Hepatic stellate cell (primary cell): ENCODE measurements around the gene SLC39A6.
"Not testable (repeated sequence)": the region's sequence is repeated elsewhere in the genome, so short reads cannot be mapped to it uniquely, and the experiment has no call there.

ENCODE experiments used
- DNase-seq: peaks from one replicate; pipeline ENCODE4 v3.0.0; 2011; ENCODE audit warnings: low spot score

The SLC39A6 gene, protein sequence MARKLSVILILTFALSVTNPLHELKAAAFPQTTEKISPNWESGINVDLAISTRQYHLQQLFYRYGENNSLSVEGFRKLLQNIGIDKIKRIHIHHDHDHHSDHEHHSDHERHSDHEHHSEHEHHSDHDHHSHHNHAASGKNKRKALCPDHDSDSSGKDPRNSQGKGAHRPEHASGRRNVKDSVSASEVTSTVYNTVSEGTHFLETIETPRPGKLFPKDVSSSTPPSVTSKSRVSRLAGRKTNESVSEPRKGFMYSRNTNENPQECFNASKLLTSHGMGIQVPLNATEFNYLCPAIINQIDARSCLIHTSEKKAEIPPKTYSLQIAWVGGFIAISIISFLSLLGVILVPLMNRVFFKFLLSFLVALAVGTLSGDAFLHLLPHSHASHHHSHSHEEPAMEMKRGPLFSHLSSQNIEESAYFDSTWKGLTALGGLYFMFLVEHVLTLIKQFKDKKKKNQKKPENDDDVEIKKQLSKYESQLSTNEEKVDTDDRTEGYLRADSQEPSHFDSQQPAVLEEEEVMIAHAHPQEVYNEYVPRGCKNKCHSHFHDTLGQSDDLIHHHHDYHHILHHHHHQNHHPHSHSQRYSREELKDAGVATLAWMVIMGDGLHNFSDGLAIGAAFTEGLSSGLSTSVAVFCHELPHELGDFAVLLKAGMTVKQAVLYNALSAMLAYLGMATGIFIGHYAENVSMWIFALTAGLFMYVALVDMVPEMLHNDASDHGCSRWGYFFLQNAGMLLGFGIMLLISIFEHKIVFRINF

DNA sequence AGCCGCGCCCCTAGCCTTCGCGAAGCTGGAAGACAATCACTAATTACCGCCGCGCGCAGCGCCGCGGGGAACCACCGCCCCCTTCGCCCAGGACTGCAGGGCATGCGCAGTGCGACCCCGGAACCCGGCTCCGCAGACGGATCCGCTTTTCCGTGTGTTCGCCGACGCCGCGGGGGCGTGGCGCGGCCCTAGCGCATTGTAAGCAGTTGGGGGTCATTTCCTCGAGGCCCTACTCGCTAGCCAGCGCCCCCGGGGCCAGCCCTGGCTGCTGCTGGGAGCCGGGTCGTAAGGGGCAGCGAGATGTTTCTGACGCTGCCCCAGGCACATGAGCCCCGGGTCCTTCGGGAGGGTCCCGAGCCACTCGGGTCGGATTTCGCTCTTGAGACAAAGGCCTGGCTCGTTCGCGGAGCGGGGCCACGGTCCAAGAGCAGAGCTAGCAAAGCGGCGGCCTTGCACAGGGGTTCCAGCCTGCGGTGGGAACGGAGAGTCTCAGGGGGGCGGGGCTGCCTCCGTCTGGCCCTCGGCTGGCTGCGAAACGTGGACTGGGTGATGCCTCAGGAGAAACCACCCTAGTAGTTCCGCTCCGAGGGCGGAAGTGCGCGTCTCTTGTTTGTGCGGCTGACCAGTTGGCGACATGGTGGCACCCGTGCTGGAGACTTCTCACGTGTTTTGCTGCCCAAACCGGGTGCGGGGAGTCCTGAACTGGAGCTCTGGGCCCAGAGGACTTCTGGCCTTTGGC lies at the start of gene SLC39A6, which contains the start of gene ELP2:
Gene SLC39A6, minus strand, starts transcription at position 41 of the 739 bp plus-strand sequence. CDS start 2,333 bp downstream, outside the sequence.
Gene ELP2, plus strand, starts transcription at position 600 of the 739 bp plus-strand sequence. Its CDS starts 35 bp downstream, at position 635.
- DNase-seq, result peak; percentile 96

DNA sequence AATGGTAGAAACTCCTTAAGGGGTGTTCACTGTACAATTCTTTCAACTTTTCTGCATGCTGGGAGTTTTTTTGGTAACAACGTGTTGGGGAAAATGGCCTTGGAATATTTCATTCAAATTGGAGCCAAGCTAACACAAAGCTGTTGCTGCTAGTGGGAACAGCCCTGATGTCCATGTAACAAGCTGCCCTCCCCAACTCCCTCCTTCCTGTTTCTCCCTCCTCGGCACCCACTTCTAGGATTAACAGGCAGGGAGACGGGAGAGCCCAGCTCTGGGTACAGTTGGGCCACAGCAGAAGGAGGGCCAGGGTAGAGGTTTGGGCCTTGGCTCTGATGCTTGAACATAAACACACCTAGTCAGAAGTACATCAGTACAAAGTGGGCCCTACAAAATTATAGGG lies 48.8 kb upstream of the SLC39A6 start:
- no peak for DNase-seq

DNA sequence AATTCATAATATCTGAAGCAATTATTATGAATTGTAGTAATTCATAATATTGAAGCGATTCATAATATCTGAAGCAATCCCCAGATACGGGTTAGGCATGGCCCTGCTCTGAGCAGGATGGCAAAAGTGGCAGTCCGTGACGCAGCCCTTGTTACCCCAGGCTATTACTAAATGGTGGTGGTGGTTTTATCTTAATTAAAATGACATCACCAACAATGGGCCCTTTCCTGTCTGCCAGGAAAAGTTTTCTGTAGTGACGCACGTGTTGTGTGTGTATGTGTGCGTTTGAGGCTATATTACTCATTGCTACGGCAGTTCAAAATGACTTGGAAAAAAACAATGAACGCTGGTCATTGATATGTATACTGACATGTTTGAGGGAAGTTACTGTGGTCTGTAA lies 47.6 kb upstream of the SLC39A6 start:
- no peak for DNase-seq

DNA sequence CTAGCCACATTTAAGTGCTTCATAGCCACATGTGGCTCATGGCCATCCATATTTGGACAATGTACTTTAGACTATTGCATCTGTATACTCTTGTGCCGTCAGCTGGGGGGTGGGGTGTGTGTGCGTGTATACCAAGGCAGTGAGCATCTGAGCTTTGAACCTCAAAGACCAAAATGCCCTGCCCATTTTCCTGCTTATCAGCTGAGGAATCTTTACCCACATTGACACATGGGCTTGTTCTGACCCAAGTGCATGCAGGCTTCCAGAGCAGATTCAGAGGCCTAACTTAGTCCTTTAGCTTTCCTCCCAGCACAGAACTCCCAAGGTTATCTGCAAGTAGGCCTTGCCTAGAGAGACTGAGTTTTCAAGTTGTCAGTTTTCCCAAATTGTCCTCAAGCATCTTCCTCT lies 47.0 kb upstream of the SLC39A6 start:
- DNase-seq, result no peak

DNA sequence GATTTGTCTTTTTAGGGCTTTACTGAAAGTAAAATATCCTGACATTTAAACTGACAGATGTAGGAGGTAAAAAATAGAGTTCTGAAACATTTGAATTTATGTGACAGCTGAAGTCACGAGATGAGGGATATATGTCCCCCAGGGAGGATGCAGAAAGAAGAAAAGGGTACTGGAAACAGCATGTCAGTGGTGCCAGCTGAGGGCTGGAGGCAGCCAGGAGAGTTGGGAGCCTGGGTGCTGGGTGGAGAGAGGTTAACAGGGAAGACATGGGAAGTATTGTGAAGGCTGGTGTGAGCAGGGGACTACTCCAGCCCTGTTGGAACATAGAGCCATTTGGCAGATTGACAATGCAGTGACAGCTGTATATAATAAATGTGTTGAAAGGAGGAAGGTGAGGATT lies 46.3 kb upstream of the SLC39A6 start:
- DNase-seq, result no peak

DNA sequence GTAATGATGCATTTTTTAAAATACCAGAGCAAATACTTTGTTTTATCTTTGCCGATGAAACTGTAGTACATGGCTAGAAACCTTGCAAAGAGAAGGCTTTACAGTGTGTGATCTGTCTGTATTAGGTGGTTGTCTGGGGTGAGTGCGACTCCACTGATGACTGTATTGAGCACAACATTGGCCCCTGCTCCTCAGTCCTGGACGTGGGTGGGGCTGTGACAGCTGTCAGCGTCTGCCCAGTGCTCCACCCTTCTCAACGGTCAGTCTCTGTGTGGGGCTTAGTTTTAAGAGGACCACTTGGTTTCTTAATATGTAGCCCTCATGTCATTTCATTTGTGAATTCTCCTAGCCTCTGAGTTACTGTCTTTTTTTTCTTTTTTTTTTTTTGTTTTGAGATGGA lies 40.8 kb upstream of the SLC39A6 start:
- DNase-seq, result no peak

DNA sequence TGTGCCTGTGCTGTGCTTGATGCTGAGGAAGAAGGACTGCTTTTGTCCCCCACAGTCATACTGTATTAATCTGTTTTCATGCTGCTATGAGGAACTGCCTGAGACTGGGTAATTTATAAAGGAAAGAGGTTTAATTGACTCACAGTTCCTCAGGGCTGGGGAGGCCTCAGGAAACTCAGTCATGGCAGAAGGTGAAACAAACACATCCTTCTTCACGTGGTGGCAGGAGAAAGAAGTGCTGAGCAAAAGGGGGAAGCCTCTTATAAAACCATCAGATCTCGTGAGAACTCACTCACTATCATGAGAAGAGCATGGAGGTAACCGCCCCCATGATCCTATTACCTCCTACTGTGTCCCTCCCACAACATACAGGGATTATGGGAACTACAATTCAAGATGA lies 39.2 kb upstream of the SLC39A6 start:
- DNase-seq, result not testable (repeated sequence)

DNA sequence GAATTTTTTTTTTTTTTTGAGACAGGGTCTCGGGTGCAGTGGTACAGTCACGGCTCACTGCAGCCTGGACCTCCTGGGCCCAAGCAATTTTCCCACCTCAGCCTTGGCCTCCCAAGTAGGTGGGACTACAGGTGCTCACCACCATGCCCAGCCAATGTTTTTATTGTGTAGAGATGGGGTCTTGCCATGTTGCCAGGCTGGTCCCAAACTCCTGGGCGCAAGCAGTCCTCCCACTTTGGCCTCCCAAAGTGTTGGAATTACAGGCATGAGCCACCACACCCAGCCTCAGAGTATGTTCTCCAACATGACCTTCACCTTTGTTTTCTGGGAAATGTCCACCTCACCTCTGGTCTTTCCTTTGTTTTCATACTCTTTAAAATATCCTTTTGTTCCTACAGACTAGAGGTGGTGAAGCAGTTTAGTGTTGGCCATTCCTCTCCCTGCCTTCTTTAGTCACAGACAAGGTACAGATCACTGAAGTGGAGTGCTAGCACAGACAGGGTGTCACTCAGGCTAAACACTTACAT lies 38.6 kb upstream of the SLC39A6 start:
- no peak for DNase-seq

DNA sequence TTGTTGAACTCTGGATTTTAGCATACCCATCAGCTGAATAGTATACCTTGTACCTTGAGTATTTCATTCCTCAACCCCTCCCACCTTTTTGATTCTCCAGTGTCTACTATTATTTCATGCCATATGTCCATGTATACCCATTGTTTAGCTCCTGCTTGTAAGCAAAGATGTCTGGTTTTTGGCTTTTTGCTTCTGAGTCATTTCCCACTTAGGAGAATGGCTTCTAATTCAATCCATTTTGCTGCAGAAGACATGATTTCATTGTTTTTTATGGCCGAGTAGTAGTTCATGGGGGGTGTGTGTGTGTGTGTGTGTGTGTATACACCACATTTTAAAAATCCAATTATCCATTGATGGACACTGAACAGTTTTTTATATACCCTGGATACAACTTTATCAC lies 33.8 kb upstream of the SLC39A6 start:
- no peak for DNase-seq

DNA sequence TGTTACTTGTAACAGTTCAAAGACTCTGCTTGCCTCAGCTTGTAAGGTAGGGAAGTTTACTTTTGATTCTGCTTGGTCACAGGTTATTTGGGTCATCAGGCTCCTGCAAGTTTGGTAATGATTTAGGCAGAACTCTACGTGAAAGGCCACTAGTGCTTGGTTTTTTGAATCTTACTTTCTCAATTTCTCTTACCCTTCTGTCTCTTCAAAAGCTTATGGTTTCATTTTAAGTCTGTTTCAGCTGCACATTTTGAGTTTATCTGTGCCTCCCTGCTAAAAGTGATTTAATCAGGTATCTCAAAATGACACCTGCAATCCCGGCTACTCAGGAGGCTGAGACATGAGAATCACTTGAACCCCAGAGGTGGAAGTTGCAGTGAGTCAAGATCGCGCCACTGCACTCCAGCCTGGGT lies 31.8 kb upstream of the SLC39A6 start:
- DNase-seq, result no peak

DNA sequence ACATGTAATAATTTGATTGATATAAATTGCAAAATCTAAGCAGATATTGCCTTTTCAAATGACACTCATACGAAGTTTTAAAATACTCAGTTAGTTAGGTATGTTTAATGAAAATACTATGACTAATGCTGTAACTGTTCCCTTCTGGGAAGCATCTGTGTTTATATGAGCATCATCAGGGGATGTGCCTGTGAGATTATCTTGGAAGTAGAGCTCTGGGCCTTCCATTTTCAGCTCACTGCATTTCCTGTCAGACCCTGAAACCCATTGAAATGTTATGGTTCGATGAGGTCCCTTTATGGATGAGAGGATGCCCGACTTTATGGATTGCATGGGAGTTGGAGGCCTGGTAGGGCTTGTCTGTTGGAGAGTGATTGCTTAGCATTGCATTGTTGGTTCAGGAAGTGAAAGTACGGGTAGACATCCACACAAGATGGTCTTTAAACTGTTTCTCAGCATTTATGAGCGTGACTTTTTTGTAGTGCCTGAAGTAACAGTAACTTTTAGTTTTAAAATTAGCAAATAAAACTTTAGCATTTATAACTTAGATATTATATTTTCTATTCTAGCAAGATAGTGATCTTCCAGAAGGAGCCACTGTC lies 29.2 kb upstream of the SLC39A6 start:
- DNase-seq, result peak; percentile 71

DNA sequence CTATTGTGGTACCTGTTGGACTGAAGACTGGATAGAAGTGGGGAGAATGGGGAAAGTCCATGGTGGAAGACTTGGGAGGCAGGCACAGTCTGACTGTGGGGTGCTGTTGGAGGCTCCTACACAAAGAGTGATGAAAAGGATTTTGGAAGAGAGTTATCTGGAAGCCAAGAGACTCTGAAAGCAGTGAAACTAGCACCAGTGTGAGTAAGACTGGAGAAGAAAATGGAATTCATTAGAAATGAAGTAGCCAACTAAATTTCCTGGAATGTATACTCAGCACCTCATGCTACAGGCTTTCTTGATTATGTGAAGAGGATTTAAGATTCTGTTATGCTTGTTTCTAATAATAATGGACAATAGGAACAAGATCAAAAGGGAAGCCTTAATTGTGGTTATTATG lies 28.3 kb upstream of the SLC39A6 start:
- no peak for DNase-seq

DNA sequence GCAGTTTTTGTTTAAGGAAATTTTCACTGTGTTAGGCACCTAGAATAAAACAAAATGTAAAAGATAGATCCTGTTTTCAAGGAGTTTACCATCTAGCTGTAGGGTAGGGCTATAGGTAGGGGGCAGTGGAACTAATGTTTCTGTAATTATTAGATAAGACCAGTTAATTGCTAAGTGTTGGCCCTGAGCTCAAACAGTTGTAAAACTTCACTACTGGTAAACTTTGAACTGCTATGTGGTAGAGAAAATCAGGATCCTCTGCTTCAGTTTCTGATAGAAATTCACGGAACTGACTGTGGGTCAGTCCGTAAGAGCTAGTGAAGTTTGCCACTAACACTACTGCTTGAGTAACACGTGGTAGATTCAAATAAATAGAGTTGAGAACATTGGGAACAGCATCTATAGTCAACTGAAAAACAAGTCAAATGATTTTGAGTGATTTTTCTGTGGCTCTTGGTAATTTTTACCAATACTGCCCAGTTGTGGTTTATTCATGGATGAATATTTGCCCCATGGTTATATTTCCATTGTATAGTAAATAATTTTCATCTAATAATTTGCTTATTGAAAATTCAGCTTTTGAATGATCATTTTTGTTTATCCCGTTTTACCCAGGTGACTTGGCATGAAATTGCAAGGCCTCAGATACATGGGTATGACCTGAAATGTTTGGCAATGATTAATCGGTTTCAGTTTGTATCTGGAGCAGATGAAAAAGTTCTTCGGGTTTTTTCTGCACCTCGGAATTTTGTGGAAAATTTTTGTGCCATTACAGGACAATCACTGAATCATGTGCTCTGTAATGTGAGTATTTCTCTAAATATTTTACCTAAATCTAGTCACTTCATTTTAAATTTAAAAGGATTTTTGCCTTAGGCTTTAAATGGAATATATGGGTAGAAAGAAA lies 27.0 kb upstream of the SLC39A6 start:
- DNase-seq, result no peak

DNA sequence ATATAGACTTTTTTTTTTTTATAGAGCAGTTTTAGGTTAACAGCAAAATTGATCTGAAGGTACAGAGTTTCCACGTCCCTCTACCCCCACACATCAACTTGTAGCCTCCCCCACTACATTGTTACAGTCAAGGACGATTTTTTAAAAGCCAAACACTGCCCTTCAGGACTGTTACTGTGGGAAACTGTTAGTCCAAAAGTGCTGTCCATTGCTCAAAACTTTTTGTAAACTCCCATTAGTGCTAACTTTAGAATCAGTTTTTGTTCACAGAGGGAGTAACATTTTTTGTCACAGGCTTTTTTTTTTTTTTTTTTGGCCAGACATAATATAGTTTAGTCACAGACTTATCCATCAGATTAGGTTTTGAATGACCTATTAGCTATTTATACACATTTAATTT lies 24.6 kb upstream of the SLC39A6 start:
- DNase-seq, result no peak

DNA sequence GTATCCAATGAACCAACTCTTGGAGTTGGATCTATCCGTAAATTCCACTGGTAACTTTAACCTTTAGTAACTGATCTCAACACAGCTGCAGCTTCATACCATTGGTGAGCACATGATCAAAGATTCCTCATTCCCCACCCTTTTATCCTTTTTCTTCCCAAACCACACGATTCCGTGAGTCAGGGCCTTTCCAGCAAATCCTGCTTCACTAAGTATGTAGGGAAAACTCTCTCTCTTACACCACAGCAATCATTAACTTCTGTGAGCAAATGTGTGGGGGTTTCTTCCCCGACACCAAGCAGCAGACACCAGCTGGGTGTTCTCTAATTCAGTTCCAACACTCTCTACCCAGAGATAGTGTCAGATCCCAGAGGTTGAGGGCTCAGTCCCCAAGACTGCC lies 24.1 kb upstream of the SLC39A6 start:
- DNase-seq, result no peak

DNA sequence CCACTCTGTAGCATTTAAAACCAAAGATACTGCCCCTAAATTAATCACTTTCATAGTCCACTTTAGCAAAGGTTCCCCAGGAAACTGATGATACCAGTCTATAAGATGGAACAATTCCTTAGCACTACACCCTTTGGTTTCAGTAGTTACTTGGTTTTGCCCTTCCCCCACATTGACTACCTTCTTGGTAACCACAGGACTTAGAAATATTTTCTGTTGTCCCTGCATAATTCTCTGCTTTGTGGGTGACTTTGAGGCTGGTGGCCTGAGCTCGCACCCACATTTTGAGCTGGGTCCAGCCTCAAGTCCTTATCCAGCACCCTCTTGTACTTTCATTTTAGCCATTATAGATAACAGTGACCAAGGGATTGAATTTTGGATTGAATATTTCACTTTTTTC lies 23.6 kb upstream of the SLC39A6 start:
- DNase-seq, result no peak

DNA sequence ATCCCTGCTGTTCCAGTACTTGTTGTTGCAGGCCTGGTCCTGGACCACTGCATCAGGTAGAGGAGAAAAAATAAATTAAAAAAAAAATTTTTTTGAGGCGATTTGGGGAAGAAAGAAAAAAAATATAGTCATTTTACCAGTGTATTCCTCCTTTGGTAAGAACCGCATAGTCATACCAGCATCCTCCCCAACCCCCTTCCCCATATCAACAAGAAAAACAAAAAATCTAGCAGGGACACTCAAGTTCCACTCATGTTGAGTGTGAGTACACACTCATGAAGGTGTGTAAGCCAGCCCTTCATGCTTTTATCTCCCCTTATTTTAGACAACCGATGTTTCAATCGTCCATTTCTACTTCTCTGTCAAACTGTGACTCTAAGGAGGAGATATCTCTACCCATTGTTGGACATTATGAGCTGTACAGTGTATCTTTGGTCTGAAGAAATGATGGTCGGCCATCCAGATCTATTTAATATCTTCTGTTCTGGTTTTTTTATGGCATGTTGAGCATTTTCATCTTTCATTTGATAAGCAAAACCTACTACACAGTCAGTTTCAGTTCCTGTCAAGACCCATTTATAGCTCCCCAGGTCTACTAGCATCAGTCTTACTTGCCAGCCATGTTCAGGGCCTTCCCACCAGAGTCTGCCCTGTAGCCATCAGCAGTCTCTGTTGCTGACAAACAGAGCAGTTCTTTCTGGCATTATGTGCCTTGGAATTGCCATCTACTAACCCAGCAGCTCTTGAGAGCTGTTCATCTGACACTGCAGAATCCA lies 20.6 kb upstream of the SLC39A6 start:
- DNase-seq, result no peak

DNA sequence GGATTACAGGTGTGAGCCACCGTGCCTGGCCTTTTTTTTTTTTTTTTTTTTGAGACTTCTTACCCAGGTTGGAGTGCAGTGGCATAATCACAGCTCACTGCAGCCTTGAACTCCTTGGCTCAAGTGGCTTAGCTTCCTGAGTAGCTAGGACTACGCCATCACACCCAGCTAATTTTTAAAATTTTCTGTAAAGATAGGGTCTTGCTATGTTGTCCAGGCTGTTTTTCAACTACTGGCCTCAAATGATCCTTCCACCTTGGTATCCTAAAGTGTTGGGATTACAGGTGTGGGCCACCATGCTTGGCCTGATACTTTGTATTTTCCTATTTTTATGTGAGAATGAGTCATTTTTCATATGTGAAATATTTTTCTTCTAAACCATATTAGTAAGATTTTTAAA lies 14.3 kb upstream of the SLC39A6 start:
- no peak for DNase-seq

DNA sequence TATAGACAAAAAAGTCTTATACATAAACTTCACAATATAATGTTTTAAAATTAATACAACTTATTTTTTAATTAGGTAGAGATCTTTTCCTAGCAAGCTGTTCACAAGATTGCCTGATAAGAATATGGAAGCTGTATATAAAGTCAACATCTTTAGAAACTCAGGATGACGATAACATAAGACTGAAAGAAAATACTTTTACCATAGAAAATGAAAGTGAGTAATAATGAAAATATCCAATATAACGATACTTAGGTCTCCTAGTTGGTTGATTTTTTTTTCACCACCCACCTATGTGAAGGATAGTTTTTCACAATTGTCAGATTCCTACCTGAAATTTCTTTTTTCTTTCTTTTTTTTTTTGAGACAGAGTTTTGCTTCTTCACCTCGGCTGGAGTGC lies 13.6 kb upstream of the SLC39A6 start:
- DNase-seq, result no peak

DNA sequence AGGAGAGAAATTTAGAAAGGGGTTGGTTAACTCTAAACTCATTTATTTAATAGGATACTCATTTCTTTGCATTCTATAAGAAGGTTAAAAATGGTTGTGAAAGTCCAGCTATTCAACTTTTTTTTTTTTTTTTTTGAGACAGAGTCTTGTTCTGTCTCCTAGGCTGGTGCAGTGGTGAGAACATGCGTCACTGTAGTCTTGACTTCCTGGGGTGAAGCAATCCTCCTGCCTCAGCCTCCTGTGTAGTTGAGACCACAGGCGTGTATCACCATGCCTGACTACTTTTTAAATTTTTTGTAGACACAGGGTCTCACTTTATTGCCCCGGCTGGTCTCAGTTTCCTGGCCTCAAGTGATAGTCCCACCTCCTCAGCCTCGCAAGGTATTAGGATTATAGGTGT lies 12.4 kb upstream of the SLC39A6 start:
- no peak for DNase-seq
